ENCODE results near the gene DPH1.

DPH1 gene

GRCh38 chr17:2090210-2090641 lies 60.3 kb downstream of the DPH1 start:
- H3K4me2 ChIP-seq: peak overlapping the region; percentile 81
- H3K79me2 ChIP-seq (ENCODE audit: insufficient read depth, low read depth): no peaks in the 10 kb centered on the region
- no peaks in the 10 kb centered on the region for H4K20me1 ChIP-seq (ENCODE audit: insufficient read depth)
- H3K27me3 ChIP-seq (ENCODE audit: insufficient read depth, low read depth): no peaks in the 10 kb centered on the region
- no peak overlapping the region for H3K27ac ChIP-seq
- peaks cover 62% of the 10 kb centered on the region for H3K4me1 ChIP-seq (ENCODE audit: low read depth, poor library complexity, severe bottlenecking)
- H2AFZ ChIP-seq (ENCODE audit: low read depth): no peak overlapping the region
- H3K36me3 ChIP-seq (ENCODE audit: insufficient read depth): no peaks in the 10 kb centered on the region
- no peak overlapping the region for H3K4me3 ChIP-seq (IDR thresholded peaks at IDR 0.05; ENCODE audit: insufficient read depth, low read depth, low read length)
- no peak for TF ChIP-seq CTCF (conservative IDR thresholded peaks at IDR 0.05; ENCODE audit: low read depth, low read length)
- no peak overlapping the region for H3K9ac ChIP-seq

- H3K4me3 ChIP-seq (IDR thresholded peaks at IDR 0.05; ENCODE audit: insufficient read depth, low read depth, low read length): no peak overlapping the region
- H2AFZ ChIP-seq (ENCODE audit: low read depth): no peak overlapping the region
- no peaks in the 10 kb centered on the region for H3K36me3 ChIP-seq (ENCODE audit: insufficient read depth)
- H4K20me1 ChIP-seq (ENCODE audit: insufficient read depth): no peaks in the 10 kb centered on the region
- no peak overlapping the region for H3K9ac ChIP-seq
- no peaks in the 10 kb centered on the region for H3K27me3 ChIP-seq (ENCODE audit: insufficient read depth, low read depth)
- no peak for TF ChIP-seq CTCF (conservative IDR thresholded peaks at IDR 0.05; ENCODE audit: low read depth, low read length)
- H3K79me2 ChIP-seq (ENCODE audit: insufficient read depth, low read depth): no peaks in the 10 kb centered on the region
- peak overlapping the region; percentile 81 for H3K4me2 ChIP-seq
- H3K27ac ChIP-seq: no peak overlapping the region
- H3K4me1 ChIP-seq (ENCODE audit: low read depth, poor library complexity, severe bottlenecking): peaks cover 64% of the 10 kb centered on the region
These were observed 61.0 kb downstream of the DPH1 start for GRCh38 chr17:2090804-2091534.

DNA sequence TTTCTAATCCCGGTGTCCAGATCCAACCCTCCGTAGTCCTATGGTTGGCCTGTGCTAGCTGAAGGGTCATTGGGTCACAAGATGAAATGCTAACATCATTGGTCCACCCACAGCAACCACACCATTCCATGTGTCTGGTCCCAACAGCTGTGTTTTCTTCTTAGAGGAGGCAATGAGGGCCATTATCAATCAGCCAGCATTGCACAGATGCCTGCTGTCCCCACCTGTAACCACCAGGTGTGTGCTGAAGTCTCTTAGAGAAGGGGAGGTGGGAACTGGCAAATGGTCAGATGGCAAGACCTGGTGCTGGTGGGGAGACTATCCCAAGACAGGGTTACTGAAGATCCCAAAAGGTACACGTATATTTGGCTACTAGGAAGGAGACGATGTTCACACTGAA lies 62.3 kb downstream of the DPH1 start:
- TF ChIP-seq CTCF (conservative IDR thresholded peaks at IDR 0.05; ENCODE audit: low read depth, low read length): no peak
- H3K27me3 ChIP-seq (ENCODE audit: insufficient read depth, low read depth): no peaks in the 10 kb centered on the region
- no peaks in the 10 kb centered on the region for H3K79me2 ChIP-seq (ENCODE audit: insufficient read depth, low read depth)
- H4K20me1 ChIP-seq (ENCODE audit: insufficient read depth): no peaks in the 10 kb centered on the region
- H3K4me2 ChIP-seq: no peak overlapping the region
- H2AFZ ChIP-seq (ENCODE audit: low read depth): no peak overlapping the region
- no peak overlapping the region for H3K27ac ChIP-seq
- H3K9ac ChIP-seq: no peak overlapping the region
- H3K4me3 ChIP-seq (IDR thresholded peaks at IDR 0.05; ENCODE audit: insufficient read depth, low read depth, low read length): no peak overlapping the region
- no peaks in the 10 kb centered on the region for H3K36me3 ChIP-seq (ENCODE audit: insufficient read depth)
- peaks cover 51% of the 10 kb centered on the region for H3K4me1 ChIP-seq (ENCODE audit: low read depth, poor library complexity, severe bottlenecking)

GRCh38 chr17:2093349-2093748 lies 63.4 kb downstream of the DPH1 start:
- no peak for TF ChIP-seq CTCF (conservative IDR thresholded peaks at IDR 0.05; ENCODE audit: low read depth, low read length)
- Histone ChIP-seq H3K36me3 (ENCODE audit: insufficient read depth) (no peaks in the 10 kb centered on the region), H3K4me3 (IDR thresholded peaks at IDR 0.05; ENCODE audit: insufficient read depth, low read depth, low read length) (no peak overlapping the region), H2AFZ (ENCODE audit: low read depth) (no peak overlapping the region), H3K9ac (no peak overlapping the region), H3K4me1 (ENCODE audit: low read depth, poor library complexity, severe bottlenecking) (peaks cover 41% of the 10 kb centered on the region), H3K79me2 (ENCODE audit: insufficient read depth, low read depth) (no peaks in the 10 kb centered on the region), H3K27me3 (ENCODE audit: insufficient read depth, low read depth) (no peaks in the 10 kb centered on the region), H3K27ac (no peak overlapping the region), H4K20me1 (ENCODE audit: insufficient read depth) (no peaks in the 10 kb centered on the region), H3K4me2 (no peak overlapping the region)
